Measurements from ENCODE around the gene INS. TPM values are rescaled to one million over a fixed set of nuclear protein-coding genes. Genes with fewer than 3 reads are reported as not detected.
A peak's percentile ranks its signal among the peaks of the same experiment; 100 is the strongest.

Gene INS
- total and polyA plus RNA-seq, 2 of the 13 experiments (the other 11 are each of a cell fraction or from before 2014, with no cell fraction given): not detected

DNA sequence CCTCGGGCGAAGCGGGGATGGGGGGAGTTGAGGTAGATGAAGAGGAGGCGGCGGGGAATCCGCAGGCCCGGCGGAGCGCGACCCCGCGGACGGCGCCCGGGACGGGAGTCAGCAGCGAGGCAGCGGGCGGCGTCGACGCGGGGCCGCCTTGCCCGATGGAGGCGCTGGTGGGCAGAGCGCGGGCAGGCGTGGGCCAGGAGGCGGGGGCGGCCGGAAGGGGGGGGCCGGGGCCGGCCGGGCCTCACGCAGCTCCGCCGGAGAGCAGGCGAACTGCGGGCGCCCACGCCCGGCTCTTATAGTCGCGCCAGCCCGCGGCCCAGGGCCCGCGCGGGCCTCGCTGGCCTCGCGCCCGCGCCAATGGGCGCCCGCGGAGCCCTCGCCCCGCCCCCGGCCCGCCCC, 21.9 kb downstream of the INS start, which contains the start of gene IGF2 (continued):
- TF ChIP-seq TCF12 (IDR thresholded peaks at IDR 0.05) (no peak), TCF12 (CRISPR knock-in tag; IDR thresholded peaks at IDR 0.05) (peak; percentile 65; the same call in 1 of the 2 replicates), EHMT2 (IDR thresholded peaks at IDR 0.05; ENCODE audit: borderline replicate concordance, low read depth, low read length) (no peak), AGO2 (optimal IDR thresholded peaks at IDR 0.05; ENCODE audit: low read depth, low read length) (peak; percentile 80), NONO (IDR thresholded peaks at IDR 0.05) (no peak), NONO (CRISPR knock-in tag; conservative IDR thresholded peaks at IDR 0.05) (peak; percentile 61; the same call in 1 of the 2 replicates), ZNF672 (CRISPR knock-in tag; IDR thresholded peaks at IDR 0.05) (no peak), ZNF329 (CRISPR knock-in tag; IDR thresholded peaks at IDR 0.05; ENCODE audit: low read depth) (0 out of 2 replicates have a peak, but pooled peaks have one; percentile 22), ZC3H13 (CRISPR knock-in tag; IDR thresholded peaks at IDR 0.05) (peak; percentile 86), HOXA3 (CRISPR knock-in tag; IDR thresholded peaks at IDR 0.05) (peak; percentile 18; the same call in 1 of the 2 replicates), YEATS2 (CRISPR knock-in tag; IDR thresholded peaks at IDR 0.05; ENCODE audit: borderline replicate concordance) (no peak), ZNF34 (CRISPR knock-in tag; IDR thresholded peaks at IDR 0.05; ENCODE audit: borderline replicate concordance) (no peak), ZNF772 (CRISPR knock-in tag; IDR thresholded peaks at IDR 0.05) (no peak; the same call in 1 of the 2 replicates)
- TF ChIP-seq, protein P1, sequence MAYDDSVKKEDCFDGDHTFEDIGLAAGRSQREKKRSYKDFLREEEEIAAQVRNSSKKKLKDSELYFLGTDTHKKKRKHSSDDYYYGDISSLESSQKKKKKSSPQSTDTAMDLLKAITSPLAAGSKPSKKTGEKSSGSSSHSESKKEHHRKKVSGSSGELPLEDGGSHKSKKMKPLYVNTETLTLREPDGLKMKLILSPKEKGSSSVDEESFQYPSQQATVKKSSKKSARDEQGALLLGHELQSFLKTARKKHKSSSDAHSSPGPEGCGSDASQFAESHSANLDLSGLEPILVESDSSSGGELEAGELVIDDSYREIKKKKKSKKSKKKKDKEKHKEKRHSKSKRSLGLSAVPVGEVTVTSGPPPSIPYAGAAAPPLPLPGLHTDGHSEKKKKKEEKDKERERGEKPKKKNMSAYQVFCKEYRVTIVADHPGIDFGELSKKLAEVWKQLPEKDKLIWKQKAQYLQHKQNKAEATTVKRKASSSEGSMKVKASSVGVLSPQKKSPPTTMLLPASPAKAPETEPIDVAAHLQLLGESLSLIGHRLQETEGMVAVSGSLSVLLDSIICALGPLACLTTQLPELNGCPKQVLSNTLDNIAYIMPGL (CRISPR knock-in tag; IDR thresholded peaks at IDR 0.05; ENCODE audit: borderline replicate concordance in 1 of 2, low read depth in 1 of 2): 0 out of 4 replicates have a peak, but pooled peaks of 1 of the 2 experiments have one; percentile 25
- TF ChIP-seq, protein P2, sequence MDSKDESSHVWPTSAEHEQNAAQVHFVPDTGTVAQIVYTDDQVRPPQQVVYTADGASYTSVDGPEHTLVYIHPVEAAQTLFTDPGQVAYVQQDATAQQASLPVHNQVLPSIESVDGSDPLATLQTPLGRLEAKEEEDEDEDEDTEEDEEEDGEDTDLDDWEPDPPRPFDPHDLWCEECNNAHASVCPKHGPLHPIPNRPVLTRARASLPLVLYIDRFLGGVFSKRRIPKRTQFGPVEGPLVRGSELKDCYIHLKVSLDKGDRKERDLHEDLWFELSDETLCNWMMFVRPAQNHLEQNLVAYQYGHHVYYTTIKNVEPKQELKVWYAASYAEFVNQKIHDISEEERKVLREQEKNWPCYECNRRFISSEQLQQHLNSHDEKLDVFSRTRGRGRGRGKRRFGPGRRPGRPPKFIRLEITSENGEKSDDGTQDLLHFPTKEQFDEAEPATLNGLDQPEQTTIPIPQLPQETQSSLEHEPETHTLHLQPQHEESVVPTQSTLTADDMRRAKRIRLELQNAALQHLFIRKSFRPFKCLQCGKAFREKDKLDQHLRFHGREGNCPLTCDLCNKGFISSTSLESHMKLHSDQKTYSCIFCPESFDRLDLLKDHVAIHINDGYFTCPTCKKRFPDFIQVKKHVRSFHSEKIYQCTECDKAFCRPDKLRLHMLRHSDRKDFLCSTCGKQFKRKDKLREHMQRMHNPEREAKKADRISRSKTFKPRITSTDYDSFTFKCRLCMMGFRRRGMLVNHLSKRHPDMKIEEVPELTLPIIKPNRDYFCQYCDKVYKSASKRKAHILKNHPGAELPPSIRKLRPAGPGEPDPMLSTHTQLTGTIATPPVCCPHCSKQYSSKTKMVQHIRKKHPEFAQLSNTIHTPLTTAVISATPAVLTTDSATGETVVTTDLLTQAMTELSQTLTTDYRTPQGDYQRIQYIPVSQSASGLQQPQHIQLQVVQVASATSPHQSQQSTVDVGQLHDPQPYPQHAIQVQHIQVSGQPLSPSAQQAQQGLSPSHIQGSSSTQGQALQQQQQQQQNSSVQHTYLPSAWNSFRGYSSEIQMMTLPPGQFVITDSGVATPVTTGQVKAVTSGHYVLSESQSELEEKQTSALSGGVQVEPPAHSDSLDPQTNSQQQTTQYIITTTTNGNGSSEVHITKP (CRISPR knock-in tag; IDR thresholded peaks at IDR 0.05; ENCODE audit: low read depth): no peak
- TF ChIP-seq, protein P3, sequence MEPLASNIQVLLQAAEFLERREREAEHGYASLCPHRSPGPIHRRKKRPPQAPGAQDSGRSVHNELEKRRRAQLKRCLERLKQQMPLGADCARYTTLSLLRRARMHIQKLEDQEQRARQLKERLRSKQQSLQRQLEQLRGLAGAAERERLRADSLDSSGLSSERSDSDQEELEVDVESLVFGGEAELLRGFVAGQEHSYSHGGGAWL (CRISPR knock-in tag; IDR thresholded peaks at IDR 0.05): no peak
- TF ChIP-seq, protein P4, sequence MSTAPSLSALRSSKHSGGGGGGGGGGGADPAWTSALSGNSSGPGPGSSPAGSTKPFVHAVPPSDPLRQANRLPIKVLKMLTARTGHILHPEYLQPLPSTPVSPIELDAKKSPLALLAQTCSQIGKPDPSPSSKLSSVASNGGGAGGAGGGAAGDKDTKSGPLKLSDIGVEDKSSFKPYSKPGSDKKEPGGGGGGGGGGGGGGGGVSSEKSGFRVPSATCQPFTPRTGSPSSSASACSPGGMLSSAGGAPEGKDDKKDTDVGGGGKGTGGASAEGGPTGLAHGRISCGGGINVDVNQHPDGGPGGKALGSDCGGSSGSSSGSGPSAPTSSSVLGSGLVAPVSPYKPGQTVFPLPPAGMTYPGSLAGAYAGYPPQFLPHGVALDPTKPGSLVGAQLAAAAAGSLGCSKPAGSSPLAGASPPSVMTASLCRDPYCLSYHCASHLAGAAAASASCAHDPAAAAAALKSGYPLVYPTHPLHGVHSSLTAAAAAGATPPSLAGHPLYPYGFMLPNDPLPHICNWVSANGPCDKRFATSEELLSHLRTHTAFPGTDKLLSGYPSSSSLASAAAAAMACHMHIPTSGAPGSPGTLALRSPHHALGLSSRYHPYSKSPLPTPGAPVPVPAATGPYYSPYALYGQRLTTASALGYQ (CRISPR knock-in tag; IDR thresholded peaks at IDR 0.05): no peak
- TF ChIP-seq, protein P5, sequence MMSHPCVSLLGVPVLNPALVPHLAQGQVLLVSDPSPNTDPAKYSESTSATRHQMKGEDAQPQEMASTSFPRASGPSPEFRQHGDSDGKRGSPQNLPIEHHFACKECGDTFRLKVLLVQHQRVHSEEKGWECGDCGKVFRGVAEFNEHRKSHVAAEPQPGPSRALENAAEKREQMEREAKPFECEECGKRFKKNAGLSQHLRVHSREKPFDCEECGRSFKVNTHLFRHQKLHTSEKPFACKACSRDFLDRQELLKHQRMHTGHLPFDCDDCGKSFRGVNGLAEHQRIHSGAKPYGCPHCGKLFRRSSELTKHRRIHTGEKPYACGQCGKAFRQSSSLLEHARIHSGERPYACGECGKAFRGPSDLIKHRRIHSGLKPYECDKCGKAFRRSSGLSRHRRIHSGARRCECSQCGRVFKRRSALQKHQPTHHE (CRISPR knock-in tag; IDR thresholded peaks at IDR 0.05; ENCODE audit: borderline replicate concordance): peak; percentile 23; the same call in 1 of the 2 replicates
- TF ChIP-seq, protein P6, sequence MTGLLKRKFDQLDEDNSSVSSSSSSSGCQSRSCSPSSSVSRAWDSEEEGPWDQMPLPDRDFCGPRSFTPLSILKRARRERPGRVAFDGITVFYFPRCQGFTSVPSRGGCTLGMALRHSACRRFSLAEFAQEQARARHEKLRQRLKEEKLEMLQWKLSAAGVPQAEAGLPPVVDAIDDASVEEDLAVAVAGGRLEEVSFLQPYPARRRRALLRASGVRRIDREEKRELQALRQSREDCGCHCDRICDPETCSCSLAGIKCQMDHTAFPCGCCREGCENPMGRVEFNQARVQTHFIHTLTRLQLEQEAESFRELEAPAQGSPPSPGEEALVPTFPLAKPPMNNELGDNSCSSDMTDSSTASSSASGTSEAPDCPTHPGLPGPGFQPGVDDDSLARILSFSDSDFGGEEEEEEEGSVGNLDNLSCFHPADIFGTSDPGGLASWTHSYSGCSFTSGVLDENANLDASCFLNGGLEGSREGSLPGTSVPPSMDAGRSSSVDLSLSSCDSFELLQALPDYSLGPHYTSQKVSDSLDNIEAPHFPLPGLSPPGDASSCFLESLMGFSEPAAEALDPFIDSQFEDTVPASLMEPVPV (CRISPR knock-in tag; IDR thresholded peaks at IDR 0.05): 0 out of 2 replicates have a peak, but pooled peaks have one; percentile 49

Measured in HepG2 (cell line).